Lower lobe of right lung (tissue), 2 donors: ENCODE results near the gene FCHSD1. TPM values are rescaled to one million over a fixed set of nuclear protein-coding genes. Genes with fewer than 3 reads are reported as not detected.

Experiments
- ATAC-seq, 2 donors: fragments of 200-7000 bp; cut with Tn5 transposase; one replicate each; pipeline ENCODE4 v1.9.1; 2020 to 2022; ENCODE audit warnings: mild to moderate bottlenecking in 2 of 2, moderate library complexity in 2 of 2
- DNase-seq: peaks from one replicate; pipeline ENCODE4 v3.0.0-alpha.2; 2020
- H3K27ac ChIP-seq: fragments of 200-600 bp; one replicate; pipeline ENCODE4 v1.8.0; 2022
- H3K27me3 ChIP-seq: fragments of 200-600 bp; one replicate; pipeline ENCODE4 v1.8.0; 2022; ENCODE audit warnings: low read depth
- H3K36me3 ChIP-seq: fragments of 200-600 bp; one replicate; pipeline ENCODE4 v1.8.0; 2022; ENCODE audit warnings: mild to moderate bottlenecking
- H3K4me1 ChIP-seq: fragments of 200-600 bp; one replicate; pipeline ENCODE4 v1.8.0; 2022
- H3K4me3 ChIP-seq: fragments of 200-600 bp; one replicate; pipeline ENCODE4 v1.8.0; 2022; ENCODE audit warnings: mild to moderate bottlenecking
- H3K9me3 ChIP-seq: fragments of 200-600 bp; one replicate; pipeline ENCODE4 v1.8.0; 2022
- intact Hi-C: fragments of 100-400 bp; cut with DNase I; formaldehyde crosslinking; loops from one replicate; pipeline ENCODE4 v1.11.0; 2022
- total RNA-seq: library from RNA; stranded (reverse); fragmentation: NEBNext Ultra II Directional; extraction: Animal tissue kit (Norgen Biotek cat#: 25700); gene quantifications from one replicate; pipeline ENCODE4 v1.2.1, GENCODE V29; 2021
- TF ChIP-seq, protein P1 (sequence below): fragments of 200-600 bp; IDR thresholded peaks from one replicate; pipeline ENCODE4 v1.8.0; 2022; ENCODE audit warnings: antibody characterized with exemption, mild to moderate bottlenecking
- donor health status: DM: no; HTN: yes; CAD: no; lungs with severe emphysema.

Gene FCHSD1
- total RNA-seq, 1 donor from 2014 or later, result 20.4 TPM

- no peak for DNase-seq
- intact Hi-C loops, result no loop called here
- H3K4me1 ChIP-seq, result peaks cover 15% of the 10 kb centered on the region
- H3K36me3 ChIP-seq, result peaks cover 43% of the 10 kb centered on the region
- H3K27me3 ChIP-seq, result no peaks in the 10 kb centered on the region
- no peaks in the 10 kb centered on the region for H3K9me3 ChIP-seq
- no peak for ATAC-seq
- H3K27ac ChIP-seq, result no peak overlapping the region
- H3K4me3 ChIP-seq, result no peak overlapping the region
- TF ChIP-seq, protein P1, sequence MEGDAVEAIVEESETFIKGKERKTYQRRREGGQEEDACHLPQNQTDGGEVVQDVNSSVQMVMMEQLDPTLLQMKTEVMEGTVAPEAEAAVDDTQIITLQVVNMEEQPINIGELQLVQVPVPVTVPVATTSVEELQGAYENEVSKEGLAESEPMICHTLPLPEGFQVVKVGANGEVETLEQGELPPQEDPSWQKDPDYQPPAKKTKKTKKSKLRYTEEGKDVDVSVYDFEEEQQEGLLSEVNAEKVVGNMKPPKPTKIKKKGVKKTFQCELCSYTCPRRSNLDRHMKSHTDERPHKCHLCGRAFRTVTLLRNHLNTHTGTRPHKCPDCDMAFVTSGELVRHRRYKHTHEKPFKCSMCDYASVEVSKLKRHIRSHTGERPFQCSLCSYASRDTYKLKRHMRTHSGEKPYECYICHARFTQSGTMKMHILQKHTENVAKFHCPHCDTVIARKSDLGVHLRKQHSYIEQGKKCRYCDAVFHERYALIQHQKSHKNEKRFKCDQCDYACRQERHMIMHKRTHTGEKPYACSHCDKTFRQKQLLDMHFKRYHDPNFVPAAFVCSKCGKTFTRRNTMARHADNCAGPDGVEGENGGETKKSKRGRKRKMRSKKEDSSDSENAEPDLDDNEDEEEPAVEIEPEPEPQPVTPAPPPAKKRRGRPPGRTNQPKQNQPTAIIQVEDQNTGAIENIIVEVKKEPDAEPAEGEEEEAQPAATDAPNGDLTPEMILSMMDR, result no peak
Observed at GRCh38 chr5:141647851-141648250, 3.4 kb downstream of the FCHSD1 start.

DNA sequence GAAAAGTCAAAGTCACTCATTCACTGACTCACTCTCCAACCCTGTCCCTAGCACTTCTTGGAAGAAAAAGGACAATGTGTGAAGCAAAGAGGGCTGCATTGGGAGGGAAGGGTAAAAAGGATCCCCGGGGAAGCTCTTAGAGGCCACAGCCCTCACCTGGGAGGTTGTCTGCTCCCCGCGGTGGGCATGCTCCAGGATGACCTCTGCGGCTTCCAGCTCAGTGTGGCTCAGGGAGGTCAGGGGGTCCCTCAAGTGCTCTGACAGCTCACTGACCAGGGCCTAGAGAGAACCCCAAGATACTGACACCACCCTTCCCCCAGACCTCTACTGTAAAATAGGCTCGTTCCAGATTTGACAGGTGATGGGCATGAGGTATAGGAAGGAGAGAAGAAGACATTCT, 4.0 kb downstream of the FCHSD1 start:
- peaks cover 49% of the 10 kb centered on the region for H3K36me3 ChIP-seq
- DNase-seq (no peak), ATAC-seq (no peak)
- peaks cover 15% of the 10 kb centered on the region for H3K4me1 ChIP-seq
- no peak overlapping the region for H3K27ac ChIP-seq
- H3K9me3 ChIP-seq, result no peaks in the 10 kb centered on the region
- H3K27me3 ChIP-seq, result no peaks in the 10 kb centered on the region
- H3K4me3 ChIP-seq, result no peak overlapping the region
- TF ChIP-seq, protein P1, result no peak
- intact Hi-C loops, result no loop called here

- peaks cover 56% of the 10 kb centered on the region for H3K36me3 ChIP-seq
- no peaks in the 10 kb centered on the region for H3K27me3 ChIP-seq
- ATAC-seq (no peak), DNase-seq (no peak)
- H3K4me3 ChIP-seq, result no peak overlapping the region
- no peaks in the 10 kb centered on the region for H3K9me3 ChIP-seq
- intact Hi-C loops, result no loop called here
- H3K27ac ChIP-seq, result no peak overlapping the region
- TF ChIP-seq, protein P1, result no peak
- peaks cover 10% of the 10 kb centered on the region for H3K4me1 ChIP-seq
Observed at GRCh38 chr5:141646026-141646425, 5.2 kb downstream of the FCHSD1 start.

DNA sequence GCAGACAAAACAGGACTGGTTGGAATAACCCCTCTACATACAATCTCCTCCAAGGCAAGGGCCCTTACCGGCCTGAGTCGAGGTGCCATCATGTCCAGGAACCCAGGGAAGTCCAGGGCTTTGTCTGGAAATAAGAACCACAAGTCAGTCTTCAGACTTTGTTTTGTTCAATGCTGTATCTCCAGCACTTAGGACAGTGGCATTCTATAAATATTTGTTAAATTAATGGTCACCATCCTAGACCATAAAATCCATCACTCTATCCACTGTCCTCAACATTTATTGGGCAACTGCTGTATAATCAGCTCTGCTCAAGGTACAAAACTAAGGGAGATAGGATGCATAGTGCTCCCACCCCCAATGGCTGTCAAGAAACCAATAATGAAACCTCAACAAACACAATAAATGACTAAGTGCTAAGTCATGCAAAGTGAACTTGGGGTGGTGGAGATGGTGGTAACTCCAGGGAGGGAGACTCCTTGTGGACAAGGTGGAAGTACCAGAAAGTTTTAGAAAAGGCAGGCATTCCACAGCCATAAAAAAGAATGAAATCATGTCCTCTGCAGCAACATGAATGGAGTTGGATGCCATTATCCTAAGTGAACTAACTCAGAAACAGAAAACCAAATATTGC, 9.5 kb downstream of the FCHSD1 start:
- intact Hi-C loops, result no loop called here
- no peaks in the 10 kb centered on the region for H3K27me3 ChIP-seq
- DNase-seq (no peak), ATAC-seq (no peak)
- TF ChIP-seq, protein P1, result no peak
- no peak overlapping the region for H3K4me3 ChIP-seq
- H3K4me1 ChIP-seq, result peaks cover 16% of the 10 kb centered on the region
- H3K9me3 ChIP-seq, result no peaks in the 10 kb centered on the region
- peaks cover 52% of the 10 kb centered on the region for H3K36me3 ChIP-seq
- no peak overlapping the region for H3K27ac ChIP-seq

DNA sequence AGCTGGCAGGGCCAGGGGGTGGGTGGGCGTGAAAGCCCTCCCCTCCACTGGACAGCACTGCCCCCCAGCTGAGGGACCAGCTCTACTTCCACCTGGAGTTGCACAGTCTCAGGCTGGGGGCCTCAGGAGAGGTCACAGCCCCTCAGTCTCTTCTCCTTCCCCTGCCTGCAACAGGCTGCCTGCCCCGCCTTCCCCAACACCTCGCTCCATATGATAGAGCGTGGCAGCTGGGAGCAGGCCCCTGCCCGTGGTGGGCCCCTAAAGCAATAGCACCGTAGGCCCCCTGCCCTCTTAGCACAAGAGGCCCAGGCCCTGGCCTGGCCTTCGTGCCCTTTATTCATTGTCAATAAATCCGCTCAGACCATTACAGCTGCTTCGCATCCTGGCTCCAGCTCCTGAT, 10.5 kb downstream of the FCHSD1 start:
- peaks cover 41% of the 10 kb centered on the region for H3K36me3 ChIP-seq
- no peak overlapping the region for H3K27ac ChIP-seq
- TF ChIP-seq, protein P1, result no peak
- intact Hi-C loops, result no loop called here
- H3K4me3 ChIP-seq, result no peak overlapping the region
- peaks cover 22% of the 10 kb centered on the region for H3K4me1 ChIP-seq
- DNase-seq (no peak), ATAC-seq (no peak)
- H3K27me3 ChIP-seq, result no peaks in the 10 kb centered on the region
- H3K9me3 ChIP-seq, result no peaks in the 10 kb centered on the region
